Uterus (tissue), 2 donors: ENCODE measurements around the gene STIM1.

Source experiments
- POLR2A ChIP-seq, 2 donors: fragments of 450-650 bp; IDR thresholded peaks; one replicate each; pipeline ENCODE4 v1.6.1; 2016; ENCODE audit warnings: antibody characterized with exemption in 2 of 2, mild to moderate bottlenecking in 1 of 2, moderate library complexity in 1 of 2
- TF ChIP-seq, protein P1 (sequence below), 4 experiments: fragments of 200-600 bp in 2 of 4; fragments of 450-650 bp in 2 of 4; sonication (generic) in 2 of 4; IDR thresholded peaks; one replicate each; pipeline ENCODE4 v1.5.1; 2016 to 2019; ENCODE audit warnings: antibody characterized with exemption in 4 of 4, mild to moderate bottlenecking in 2 of 4, moderate library complexity in 1 of 4

DNA sequence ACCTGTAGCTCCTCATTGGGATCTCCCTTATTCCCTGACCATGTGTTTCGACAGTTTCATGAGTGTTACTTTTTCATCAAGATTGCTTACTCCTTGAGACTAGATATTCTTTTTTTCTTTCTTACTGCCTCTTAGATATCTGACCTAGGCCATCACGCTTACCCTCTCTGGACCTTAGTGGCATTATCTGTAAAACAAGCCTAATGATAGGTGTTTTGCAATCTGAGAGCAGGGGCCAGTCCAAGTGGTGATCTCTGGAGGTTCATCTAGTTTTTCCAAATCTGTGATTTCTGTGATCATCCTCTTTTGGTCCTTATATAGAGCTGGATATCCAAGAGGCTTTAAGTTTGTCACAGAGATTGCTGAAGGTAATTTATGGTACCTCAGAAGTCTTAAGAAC is 34.5 kb downstream of the STIM1 start:
- TF ChIP-seq, protein P1, sequence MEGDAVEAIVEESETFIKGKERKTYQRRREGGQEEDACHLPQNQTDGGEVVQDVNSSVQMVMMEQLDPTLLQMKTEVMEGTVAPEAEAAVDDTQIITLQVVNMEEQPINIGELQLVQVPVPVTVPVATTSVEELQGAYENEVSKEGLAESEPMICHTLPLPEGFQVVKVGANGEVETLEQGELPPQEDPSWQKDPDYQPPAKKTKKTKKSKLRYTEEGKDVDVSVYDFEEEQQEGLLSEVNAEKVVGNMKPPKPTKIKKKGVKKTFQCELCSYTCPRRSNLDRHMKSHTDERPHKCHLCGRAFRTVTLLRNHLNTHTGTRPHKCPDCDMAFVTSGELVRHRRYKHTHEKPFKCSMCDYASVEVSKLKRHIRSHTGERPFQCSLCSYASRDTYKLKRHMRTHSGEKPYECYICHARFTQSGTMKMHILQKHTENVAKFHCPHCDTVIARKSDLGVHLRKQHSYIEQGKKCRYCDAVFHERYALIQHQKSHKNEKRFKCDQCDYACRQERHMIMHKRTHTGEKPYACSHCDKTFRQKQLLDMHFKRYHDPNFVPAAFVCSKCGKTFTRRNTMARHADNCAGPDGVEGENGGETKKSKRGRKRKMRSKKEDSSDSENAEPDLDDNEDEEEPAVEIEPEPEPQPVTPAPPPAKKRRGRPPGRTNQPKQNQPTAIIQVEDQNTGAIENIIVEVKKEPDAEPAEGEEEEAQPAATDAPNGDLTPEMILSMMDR (IDR thresholded peaks at IDR 0.05) = no peak
- TF ChIP-seq POLR2A (IDR thresholded peaks at IDR 0.05) = no peak
